GM12891 (cell line): ENCODE data around the gene XRCC2.
A peak's percentile ranks its signal among the peaks of the same experiment; 100 is the strongest.

ENCODE experiments used
- DNase-seq: peaks from one replicate; pipeline ENCODE4 v3.0.0; 2011; ENCODE audit warnings: low spot score; ENCODE audit not compliant: insufficient read length
- FAIRE-seq: peaks from 2 replicates; lab custom pipeline; 2011; peaks lifted over from hg19 to GRCh38; lab: Jason Lieb, UNC
- PAX5 ChIP-seq: IDR thresholded peaks from 2 replicates; pipeline ENCODE4 v1.6.1; 2011; ENCODE audit warnings: low read length, moderate library complexity, mild to moderate bottlenecking; ENCODE audit not compliant: insufficient read depth, severe bottlenecking
- POLR2A ChIP-seq: IDR thresholded peaks from 2 replicates; pipeline ENCODE4 v1.6.1; 2011; ENCODE audit warnings: low read depth, low read length, control low read depth
- POLR2AphosphoS5 ChIP-seq: IDR thresholded peaks from 2 replicates; pipeline ENCODE4 v1.6.1; 2011; ENCODE audit warnings: low read depth, low read length, control low read depth
- POU2F2 ChIP-seq: IDR thresholded peaks from 2 replicates; pipeline ENCODE4 v1.6.1; 2011; ENCODE audit warnings: low read depth, mild to moderate bottlenecking, control low read depth, low read length, moderate library complexity
- SPI1 ChIP-seq: IDR thresholded peaks from 2 replicates; pipeline ENCODE4 v1.6.1; 2011; ENCODE audit warnings: low read depth, low read length, control low read depth
- TAF1 ChIP-seq: IDR thresholded peaks from 2 replicates; pipeline ENCODE4 v1.6.1; 2011; ENCODE audit warnings: low read depth, low read length, control low read depth

XRCC2 gene

GRCh38 chr7:152617056-152617455, 58.9 kb downstream of the XRCC2 start:
- no peak for DNase-seq
- TF ChIP-seq POU2F2 (no peak), TAF1 (no peak)
- no peak for FAIRE-seq

- TF ChIP-seq PAX5 (no peak), SPI1 (no peak), POU2F2 (no peak), POLR2AphosphoS5 (no peak), POLR2A (no peak), TAF1 (no peak)
Measured at GRCh38 chr7:152615031-152615741, 60.8 kb downstream of the XRCC2 start.

GRCh38 chr7:152608656-152609055, 67.3 kb downstream of the XRCC2 start:
- TF ChIP-seq POLR2AphosphoS5: no peak
- no peak for TF ChIP-seq SPI1
- no peak for TF ChIP-seq POU2F2
- TF ChIP-seq TAF1: no peak
- no peak for FAIRE-seq

More at GRCh38 chr7:152615031-152615741, 60.8 kb downstream of the XRCC2 start:
- DNase-seq: no peak
- FAIRE-seq: no peak

GRCh38 chr7:152608208-152608607, 67.7 kb downstream of the XRCC2 start:
- DNase-seq (no peak), FAIRE-seq (no peak)
- TF ChIP-seq POU2F2 (no peak), TAF1 (no peak), SPI1 (peak; percentile 49; the same call in 1 of the 2 replicates)

More at GRCh38 chr7:152608656-152609055, 67.3 kb downstream of the XRCC2 start:
- DNase-seq: no peak

- no peak for TF ChIP-seq SPI1
- TF ChIP-seq POLR2A: no peak
- TF ChIP-seq TAF1: no peak
- TF ChIP-seq POLR2AphosphoS5: no peak
- TF ChIP-seq PAX5: no peak
- DNase-seq: no peak
- no peak for FAIRE-seq
Measured at GRCh38 chr7:152607007-152607406, 68.9 kb downstream of the XRCC2 start.

- TF ChIP-seq POU2F2 (no peak), TAF1 (no peak), POLR2A (no peak), POLR2AphosphoS5 (no peak), SPI1 (no peak), PAX5 (no peak)
- DNase-seq (no peak), FAIRE-seq (no peak)
Measured at GRCh38 chr7:152602962-152603361, 73.0 kb downstream of the XRCC2 start.

- no peak for FAIRE-seq
- DNase-seq: no peak
- no peak for TF ChIP-seq TAF1
- no peak for TF ChIP-seq POLR2A
- TF ChIP-seq POLR2AphosphoS5: no peak
- TF ChIP-seq PAX5: no peak
- TF ChIP-seq POU2F2: no peak
- TF ChIP-seq SPI1: no peak
Measured at GRCh38 chr7:152601305-152601798, 74.6 kb downstream of the XRCC2 start.

GRCh38 chr7:152600266-152600665, 75.7 kb downstream of the XRCC2 start:
- TF ChIP-seq POLR2A (no peak), POU2F2 (no peak), PAX5 (no peak), POLR2AphosphoS5 (no peak), SPI1 (no peak), TAF1 (no peak)
- FAIRE-seq (no peak), DNase-seq (no peak)

GRCh38 chr7:152597507-152597906, 78.4 kb downstream of the XRCC2 start:
- DNase-seq: no peak
- FAIRE-seq: no peak
- no peak for TF ChIP-seq POU2F2
- no peak for TF ChIP-seq PAX5
- no peak for TF ChIP-seq POLR2A
- no peak for TF ChIP-seq TAF1
- TF ChIP-seq SPI1: no peak
- no peak for TF ChIP-seq POLR2AphosphoS5

- TF ChIP-seq POLR2AphosphoS5 (no peak), POLR2A (no peak), TAF1 (no peak), SPI1 (no peak), POU2F2 (no peak), PAX5 (no peak)
- FAIRE-seq (no peak), DNase-seq (no peak)
Measured at GRCh38 chr7:152596824-152597223, 79.1 kb downstream of the XRCC2 start.
